Keratinocyte (primary cell): Measurements from ENCODE around the gene GAB2. TPM values are rescaled to one million over a fixed set of nuclear protein-coding genes. Genes with fewer than 3 reads are reported as not detected.

ENCODE experiments used
- DNase-seq: peaks from one replicate; pipeline ENCODE4 v3.0.0-alpha.2; 2011; ENCODE audit warnings: low read depth, missing footprints, low spot score
- FAIRE-seq: peaks from 2 replicates; lab custom pipeline; 2011; peaks lifted over from hg19 to GRCh38; lab: Jason Lieb, UNC
- H2AFZ ChIP-seq: 2 replicates; pipeline ENCODE4 v1.6.0; 2012; ENCODE audit warnings: low read length, control low read depth, inconsistent platforms; ENCODE audit not compliant: control insufficient read depth
- H3K27ac ChIP-seq: 2 replicates; pipeline ENCODE4 v1.5.1; 2011; ENCODE audit warnings: low read length; ENCODE audit not compliant: control insufficient read depth, insufficient read depth
- H3K27me3 ChIP-seq: 3 replicates; pipeline ENCODE4 v1.6.0; 2011; ENCODE audit warnings: low read length; ENCODE audit not compliant: control insufficient read depth, insufficient read depth; ENCODE audit errors: extremely low read depth
- H3K36me3 ChIP-seq, 2 experiments: 2 replicates in 1 of 2; 3 replicates in 1 of 2; pipeline ENCODE4 v1.5.1; 2011; ENCODE audit warnings: low read length in 2 of 2, mild to moderate bottlenecking in 1 of 2; ENCODE audit not compliant: control insufficient read depth in 2 of 2, insufficient read depth in 2 of 2; ENCODE audit errors: extremely low read depth in 1 of 2
- H3K4me1 ChIP-seq: 3 replicates; pipeline ENCODE4 v1.5.1; 2011; ENCODE audit warnings: low read length; ENCODE audit not compliant: control insufficient read depth, insufficient read depth; ENCODE audit errors: extremely low read depth
- H3K4me2 ChIP-seq: 3 replicates; pipeline ENCODE4 v1.6.0; 2011; ENCODE audit warnings: low read depth, low read length; ENCODE audit not compliant: control insufficient read depth, insufficient read depth; ENCODE audit errors: extremely low read depth
- H3K4me3 ChIP-seq, 3 experiments: fragments of 200-600 bp in 1 of 3; sonication (generic) in 1 of 3; 2 replicates in 2 of 3; 3 replicates in 1 of 3; pipeline ENCODE4 v1.5.1; 2011 to 2016; ENCODE audit warnings: low read length in 3 of 3, mild to moderate bottlenecking in 3 of 3, control low read depth in 2 of 3, inconsistent platforms in 1 of 3, low read depth in 1 of 3, mixed read lengths in 1 of 3, mixed run types in 1 of 3, moderate library complexity in 1 of 3; ENCODE audit not compliant: control insufficient read depth in 2 of 3, insufficient read depth in 2 of 3; ENCODE audit errors: extremely low read depth in 1 of 3
- H3K79me2 ChIP-seq: 2 replicates; pipeline ENCODE4 v1.6.0; 2012; ENCODE audit warnings: low read length; ENCODE audit not compliant: control insufficient read depth, insufficient read depth
- H3K9ac ChIP-seq: 3 replicates; pipeline ENCODE4 v1.6.0; 2011; ENCODE audit warnings: low read length; ENCODE audit not compliant: control insufficient read depth, insufficient read depth; ENCODE audit errors: extremely low read depth
- H3K9me1 ChIP-seq: 3 replicates; pipeline ENCODE4 v1.6.0; 2011; ENCODE audit warnings: low read length; ENCODE audit not compliant: control insufficient read depth, insufficient read depth; ENCODE audit errors: extremely low read depth
- H3K9me3 ChIP-seq: 2 replicates; pipeline ENCODE4 v1.5.1; 2012; ENCODE audit warnings: low read depth, low read length; ENCODE audit not compliant: control insufficient read depth
- H4K20me1 ChIP-seq: 3 replicates; pipeline ENCODE4 v1.6.0; 2011; ENCODE audit warnings: low read length; ENCODE audit not compliant: control insufficient read depth, insufficient read depth; ENCODE audit errors: extremely low read depth
- CTCF ChIP-seq, 3 experiments: IDR thresholded peaks in 1 of 3; conservative IDR thresholded peaks in 1 of 3; optimal IDR thresholded peaks in 1 of 3; 2 replicates in 2 of 3; 3 replicates in 1 of 3; pipeline versions ENCODE3 to v1.5.1; 2011; ENCODE audit warnings: low read length in 3 of 3, mild to moderate bottlenecking in 3 of 3, moderate library complexity in 2 of 3, control low read depth in 1 of 3, inconsistent platforms in 1 of 3; ENCODE audit not compliant: insufficient read depth in 2 of 3; ENCODE audit errors: extremely low read depth in 1 of 3
- EZH2 ChIP-seq: IDR thresholded peaks from one replicate; pipeline ENCODE4 v1.6.1; 2012; ENCODE audit warnings: inconsistent platforms, mild to moderate bottlenecking, low read length, moderate library complexity
- dilution Hi-C: fragments of 300-500 bp; cut with MboI; formaldehyde crosslinking; loops from one replicate; pipeline ENCODE4 v1.7.0; 2020; ENCODE audit warnings: low sequenced_read_pairs; ENCODE audit not compliant: extremely low pct_ligation_motif_present
- polyA plus RNA-seq, 5 experiments: library from polyadenylated mRNA; depleted of rRNA in 3 of 5; stranded (reverse) in 3 of 5; stranded (forward) in 1 of 5; unstranded in 1 of 5; fragments of >200 nt; gene quantifications; 1 replicate in 1 of 5; 2 replicates in 3 of 5; 3 replicates in 1 of 5; pipeline versions ENCODE4 v1.2.1 to v1.2.3, GENCODE V29; 2011 to 2012; ENCODE audit warnings: missing spikeins in 2 of 5, low read depth in 1 of 5, low replicate concordance in 1 of 5

GAB2 gene
- polyA plus RNA-seq, 1 donor (not counting 4 experiments of a cell fraction or from before 2014, with no cell fraction given), result 0.68 TPM

- FAIRE-seq (no peak), DNase-seq (no peak)
- H2AFZ ChIP-seq, result no peak overlapping the region
- H3K4me3 ChIP-seq, result no peak overlapping the region
- no peak overlapping the region for H3K4me2 ChIP-seq
- no peaks in the 10 kb centered on the region for H3K27me3 ChIP-seq
- H3K27ac ChIP-seq, result no peak overlapping the region
- dilution Hi-C loops, result no loop called here
- H4K20me1 ChIP-seq, result no peaks in the 10 kb centered on the region
- H3K9me1 ChIP-seq, result no peaks in the 10 kb centered on the region
- no peaks in the 10 kb centered on the region for H3K9me3 ChIP-seq
- TF ChIP-seq EZH2 (no peak), CTCF (optimal IDR thresholded peaks at IDR 0.05 in 1 of 3, IDR thresholded peaks at IDR 0.05 in 1 of 3, conservative IDR thresholded peaks at IDR 0.05 in 1 of 3; ENCODE audit: extremely low read depth in 1 of 3, insufficient read depth in 2 of 3, low read length in 3 of 3) (no peak)
- no peaks in the 10 kb centered on the region for H3K4me1 ChIP-seq
- H3K9ac ChIP-seq, result no peak overlapping the region
- no peaks in the 10 kb centered on the region for H3K79me2 ChIP-seq
- H3K36me3 ChIP-seq, result no peaks in the 10 kb centered on the region
Measured at GRCh38 chr11:78293536-78293935, 124.1 kb downstream of the GAB2 start.

- H3K27me3 ChIP-seq, result no peaks in the 10 kb centered on the region
- dilution Hi-C loops, result no loop called here
- H3K36me3 ChIP-seq, result no peaks in the 10 kb centered on the region
- no peak for FAIRE-seq
- no peak overlapping the region for H3K27ac ChIP-seq
- TF ChIP-seq CTCF (optimal IDR thresholded peaks at IDR 0.05 in 1 of 3, IDR thresholded peaks at IDR 0.05 in 1 of 3, conservative IDR thresholded peaks at IDR 0.05 in 1 of 3; ENCODE audit: extremely low read depth in 1 of 3, insufficient read depth in 2 of 3, low read length in 3 of 3), result no peak
- no peak for DNase-seq
- no peaks in the 10 kb centered on the region for H3K4me1 ChIP-seq
- H3K9me1 ChIP-seq, result no peaks in the 10 kb centered on the region
- H2AFZ ChIP-seq, result no peak overlapping the region
- H3K9me3 ChIP-seq, result no peaks in the 10 kb centered on the region
- H4K20me1 ChIP-seq, result no peaks in the 10 kb centered on the region
- no peak overlapping the region for H3K4me3 ChIP-seq
- H3K4me2 ChIP-seq, result no peak overlapping the region
- H3K79me2 ChIP-seq, result no peaks in the 10 kb centered on the region
- no peak overlapping the region for H3K9ac ChIP-seq
Measured at GRCh38 chr11:78292109-78292803, 125.4 kb downstream of the GAB2 start.
